HG03575 (cell line): ENCODE measurements around the gene PLD1.
"Not testable (repeated sequence)": the region's sequence is repeated elsewhere in the genome, so short reads cannot be mapped to it uniquely, and the experiment has no call there.

Source experiments
- ATAC-seq: cut with Tn5 transposase; IDR thresholded peaks from one replicate; pipeline ENCODE4 v1.9.1; 2021; ENCODE audit not compliant: unreplicated experiment, insufficient number of reproducible peaks, low FRiP score; ENCODE audit errors: extremely low read depth

Gene PLD1

GRCh38 chr3:171563298-171563697 lies 247.0 kb downstream of the PLD1 start:
- ATAC-seq: no peak

- not testable (repeated sequence) for ATAC-seq
These were observed 247.8 kb downstream of the PLD1 start for GRCh38 chr3:171562459-171562858.

GRCh38 chr3:171561596-171562323 lies 248.5 kb downstream of the PLD1 start:
- ATAC-seq: no peak

- no peak for ATAC-seq
These were observed 250.7 kb downstream of the PLD1 start for GRCh38 chr3:171559586-171559985.

GRCh38 chr3:171558188-171558696 lies 252.0 kb downstream of the PLD1 start:
- ATAC-seq: no peak

- ATAC-seq: no peak
These were observed 253.1 kb downstream of the PLD1 start for GRCh38 chr3:171557173-171557572.

GRCh38 chr3:171556574-171557145 lies 253.6 kb downstream of the PLD1 start:
- ATAC-seq: no peak

- no peak for ATAC-seq
These were observed 254.1 kb downstream of the PLD1 start for GRCh38 chr3:171556148-171556547.

GRCh38 chr3:171553086-171553485 lies 257.2 kb downstream of the PLD1 start:
- no peak for ATAC-seq

GRCh38 chr3:171552531-171552930 lies 257.8 kb downstream of the PLD1 start:
- no peak for ATAC-seq

- ATAC-seq: no peak
These were observed 259.0 kb downstream of the PLD1 start for GRCh38 chr3:171551296-171551695.
